T-helper 2 cell (primary cell): ENCODE measurements around the gene FCF1.

Experiments
- DNase-seq, 5 experiments: peaks; one replicate each; pipeline versions ENCODE4 v3.0.0 to v3.0.0-alpha.2; 2012 to 2022

Gene FCF1

DNA sequence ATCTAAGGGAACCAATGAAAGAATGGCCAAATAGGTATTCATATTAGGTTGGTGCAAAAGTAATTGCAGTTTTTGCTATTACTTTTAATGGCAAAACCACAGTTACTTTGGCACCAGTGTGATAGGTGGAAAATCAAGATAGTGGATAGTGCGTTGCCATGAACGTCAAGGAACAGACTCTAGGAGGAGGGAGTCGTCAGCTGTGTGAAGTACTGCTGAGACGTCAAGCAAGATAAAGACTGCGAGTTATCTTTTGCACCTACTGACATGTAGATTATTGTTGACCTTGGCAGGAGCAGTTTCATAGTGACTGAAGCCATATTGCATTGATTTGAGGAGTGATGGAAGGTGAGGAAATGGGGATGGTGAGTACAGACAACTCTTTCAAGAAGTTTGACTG lies 58.5 kb downstream of the FCF1 start:
- no peak for DNase-seq

DNA sequence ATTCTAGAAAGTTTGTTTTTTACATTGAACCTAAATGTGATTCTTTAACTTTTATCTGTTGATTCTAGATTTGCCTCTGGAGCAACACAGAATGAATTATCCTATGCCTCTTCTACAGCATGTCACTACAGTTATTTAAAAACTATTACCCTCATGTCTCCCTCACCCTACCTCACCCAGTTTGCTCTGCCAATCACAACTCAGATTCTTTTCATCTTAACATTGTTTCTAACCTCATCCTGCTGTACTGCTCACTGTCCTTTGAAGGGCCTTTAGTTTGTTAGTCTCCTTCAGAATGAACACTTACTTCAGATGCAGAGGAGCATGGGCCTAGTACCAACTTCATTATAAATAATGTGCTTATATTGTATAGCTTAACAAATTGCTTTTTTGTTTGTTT lies 71.7 kb downstream of the FCF1 start:
- DNase-seq: no peak

- no peak for DNase-seq
Measured at GRCh38 chr14:74785056-74785613, 72.2 kb downstream of the FCF1 start.

GRCh38 chr14:74786796-74787315 lies 73.9 kb downstream of the FCF1 start:
- no peak for DNase-seq
